Measurements from ENCODE around the gene HGF.
"Not testable (repeated sequence)": the region's sequence is repeated elsewhere in the genome, so short reads cannot be mapped to it uniquely, and the experiment has no call there.

The HGF gene

GRCh38 chr7:81769891-81770727, at the start of gene HGF:
Gene HGF (minus strand): TSS chr7:81770047. CDS start chr7:81769971, 76 bp downstream.
- peak in 1 of 2 donors; percentile 78 for DNase-seq

GRCh38 chr7:81816312-81816711, 46.5 kb upstream of the HGF start:
- no peak for DNase-seq

DNA sequence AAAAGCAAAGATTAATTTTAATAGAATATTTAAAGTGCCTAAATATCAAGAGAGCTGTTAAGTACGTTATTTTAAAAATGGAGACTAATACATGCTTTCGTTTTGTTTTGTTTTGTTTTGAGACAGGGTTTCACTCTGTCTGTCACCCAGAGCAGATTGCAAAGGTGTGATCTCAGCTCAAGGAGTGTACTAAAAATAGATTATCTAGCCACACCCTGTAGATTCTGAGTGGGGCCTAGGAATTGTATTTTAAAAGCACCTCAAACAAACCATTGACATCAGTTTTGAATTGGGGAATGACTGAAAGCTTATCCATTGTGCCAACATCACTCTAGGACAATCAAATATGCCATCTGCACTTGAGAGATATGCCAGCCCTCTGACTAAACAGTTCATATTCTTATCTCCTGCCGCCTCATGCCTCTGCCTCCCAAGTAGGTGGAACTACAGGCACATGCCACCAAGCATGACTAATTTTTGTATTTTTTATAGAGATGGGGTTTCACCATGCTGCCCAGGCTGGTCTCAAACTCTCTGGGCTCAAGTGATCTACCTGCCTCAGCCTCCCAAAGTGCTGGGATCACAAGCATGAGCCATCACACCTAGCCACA, 43.1 kb upstream of the HGF start:
- DNase-seq = not testable (repeated sequence)

- no peak for DNase-seq
These were observed 42.4 kb upstream of the HGF start for GRCh38 chr7:81811956-81812865.

DNA sequence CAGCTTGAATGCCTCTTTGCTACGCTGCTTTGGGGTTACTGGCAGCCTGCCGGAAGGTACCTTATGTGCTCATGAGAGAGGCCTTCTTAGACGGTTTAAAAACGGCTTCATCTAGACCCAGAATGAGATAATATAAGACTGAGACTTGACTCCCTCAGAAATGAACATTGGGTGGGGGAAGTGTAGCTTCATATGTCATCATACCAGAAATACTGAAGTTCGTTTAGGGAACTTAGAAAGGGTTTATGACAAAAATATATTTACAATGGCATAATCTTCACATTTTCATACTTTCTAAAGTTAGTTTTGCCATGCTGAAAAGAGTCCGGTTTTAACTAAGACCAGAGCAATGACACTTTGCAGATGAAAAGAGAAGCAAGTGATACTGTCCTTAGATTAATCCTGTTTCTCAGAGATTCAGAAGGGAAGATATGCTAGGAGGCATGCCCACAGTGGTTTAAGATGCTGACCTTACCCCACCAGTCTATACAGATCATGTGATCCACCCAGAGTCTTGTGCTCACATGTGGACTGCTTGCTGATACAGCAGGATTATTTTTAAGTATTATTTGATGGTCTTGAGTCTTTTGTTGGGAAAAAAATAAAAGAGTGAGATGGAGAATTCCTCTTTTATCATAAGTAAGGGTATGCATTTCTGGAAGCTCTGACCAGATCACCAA, 40.8 kb upstream of the HGF start:
- peak in 1 of 2 donors; percentile 37 for DNase-seq

DNA sequence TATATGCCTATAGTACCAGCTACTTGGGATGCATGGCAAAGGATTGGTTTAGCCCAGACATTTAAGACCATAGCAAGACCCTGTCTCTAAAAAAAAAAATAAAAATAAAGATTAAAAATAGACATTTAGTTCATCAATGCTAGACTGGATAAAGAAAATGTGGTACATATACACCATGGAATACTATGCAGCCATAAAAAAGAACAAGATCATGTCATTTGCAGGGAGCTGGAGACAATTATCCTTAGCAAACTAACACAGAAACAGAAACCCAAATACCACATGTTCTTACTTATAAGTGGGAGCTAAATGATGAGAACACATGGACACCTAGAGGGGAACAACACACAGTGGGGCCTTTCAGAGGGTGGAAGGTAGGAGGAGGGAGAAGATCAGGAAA, 38.5 kb upstream of the HGF start:
- not testable (repeated sequence) for DNase-seq

DNA sequence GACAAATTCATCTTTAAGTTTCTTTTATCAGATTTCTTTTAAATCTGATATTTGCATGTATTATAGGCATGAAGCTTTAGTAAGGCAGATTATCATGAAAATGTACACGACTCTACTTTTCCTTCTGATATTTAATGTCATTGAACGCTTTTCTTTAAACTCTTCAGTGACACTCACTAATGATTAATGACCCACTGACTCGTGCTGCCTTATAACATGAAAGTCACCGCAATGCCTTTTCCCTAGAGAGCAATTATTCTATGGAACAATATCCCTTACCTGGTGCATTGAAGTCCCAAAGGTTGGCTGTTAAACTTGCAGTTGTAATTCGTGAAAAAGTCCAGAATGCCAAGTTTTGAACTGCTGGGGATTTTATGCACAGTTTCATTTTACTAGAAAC, 33.4 kb upstream of the HGF start:
- no peak for DNase-seq

- DNase-seq = no peak
These were observed 32.4 kb upstream of the HGF start for GRCh38 chr7:81802251-81802650.

GRCh38 chr7:81801532-81801931, 31.7 kb upstream of the HGF start:
- no peak for DNase-seq

GRCh38 chr7:81791568-81792518, 22.0 kb upstream of the HGF start:
- DNase-seq = no peak

GRCh38 chr7:81790686-81791085, 20.8 kb upstream of the HGF start:
- DNase-seq = no peak

DNA sequence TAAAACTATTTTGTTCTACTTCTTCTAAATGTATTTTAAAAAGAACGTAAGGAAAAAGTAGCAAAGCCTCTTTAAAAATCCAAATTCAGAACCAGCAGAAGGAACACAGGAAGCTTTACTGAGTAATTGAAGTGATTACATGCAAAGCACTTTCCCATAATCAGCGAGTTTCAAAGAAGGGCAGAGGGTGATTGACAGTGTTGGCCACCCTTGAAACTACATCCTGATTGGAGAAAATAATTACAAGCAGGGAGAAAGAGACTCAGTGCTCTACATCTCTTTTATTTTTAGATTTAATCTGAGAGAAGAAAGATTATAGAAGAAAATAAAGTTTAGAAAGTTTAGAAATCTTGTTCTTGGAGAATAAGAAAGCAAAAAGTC, 20.3 kb upstream of the HGF start:
- no peak for DNase-seq

DNA sequence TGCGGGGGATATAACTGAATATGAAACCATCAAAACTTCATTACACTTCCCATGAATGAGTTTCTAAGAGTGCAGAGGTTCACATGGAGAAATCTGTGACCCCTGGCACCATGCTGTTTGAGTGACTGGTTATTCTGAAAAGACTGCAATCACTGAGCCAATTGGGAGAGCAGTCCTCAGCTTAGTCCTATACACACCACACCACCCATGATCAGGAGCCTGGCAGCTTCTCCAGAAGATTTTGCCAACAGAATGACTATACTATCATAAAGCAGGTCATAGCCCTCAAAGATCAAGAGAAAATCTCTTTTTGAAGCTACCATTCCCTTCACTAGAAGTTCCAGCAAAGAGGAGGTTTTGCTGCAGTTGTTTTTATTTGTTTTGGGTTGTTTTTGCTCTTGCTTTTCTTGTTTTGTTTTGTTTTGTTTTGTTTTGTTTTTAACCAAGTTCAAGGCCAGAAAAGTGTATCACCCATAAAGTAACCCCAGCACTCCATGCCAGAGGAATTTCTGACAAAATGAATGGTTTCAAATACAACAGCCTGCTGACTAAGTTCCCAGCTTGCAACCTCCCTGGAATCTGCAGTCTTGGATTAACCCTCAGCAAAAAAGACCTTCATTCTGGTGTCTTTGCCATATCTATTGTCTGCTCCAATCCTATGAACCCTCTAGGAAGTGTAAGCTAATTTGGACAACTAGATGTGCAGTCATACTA, 19.7 kb upstream of the HGF start:
- no peak for DNase-seq

DNA sequence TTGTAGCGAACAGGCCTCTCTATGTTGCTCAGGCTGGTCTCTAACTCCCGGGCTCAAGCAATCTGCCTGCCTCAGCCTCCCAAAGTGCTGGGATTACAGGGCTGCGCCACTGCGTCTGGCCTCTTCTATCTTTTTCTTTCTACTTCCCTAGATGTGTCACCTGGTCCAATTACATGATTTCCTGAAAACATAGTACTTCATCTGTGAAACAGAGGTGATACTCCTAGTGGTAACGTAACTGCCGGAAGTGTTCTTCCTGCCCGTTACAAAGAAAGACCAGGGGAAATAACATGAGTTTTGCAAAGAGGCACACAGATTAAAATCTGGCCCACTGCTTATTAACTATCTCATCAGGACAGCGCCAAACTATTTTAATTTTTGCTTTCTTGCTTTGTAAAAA, 18.4 kb upstream of the HGF start:
- DNase-seq = no peak

DNA sequence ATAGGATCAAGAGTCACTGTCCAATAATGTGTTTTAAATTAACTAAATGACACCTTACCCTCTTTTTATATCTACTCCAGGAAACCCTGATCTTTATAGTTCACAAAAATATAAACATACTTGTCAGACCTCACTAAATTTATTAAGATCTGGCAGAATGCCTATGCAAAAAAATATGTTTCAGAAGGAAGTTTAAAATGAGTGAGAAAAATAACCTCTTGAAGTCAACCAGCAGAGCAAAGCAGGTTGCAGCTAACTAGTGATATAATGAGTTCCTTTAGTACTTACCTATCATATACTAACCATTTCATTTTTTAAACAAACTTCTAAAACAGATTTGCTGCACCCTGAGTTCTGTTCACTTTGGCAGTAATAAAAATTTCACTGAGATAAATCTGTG, 14.0 kb upstream of the HGF start:
- DNase-seq = no peak

GRCh38 chr7:81780914-81781693, 11.3 kb upstream of the HGF start:
- no peak for DNase-seq

DNA sequence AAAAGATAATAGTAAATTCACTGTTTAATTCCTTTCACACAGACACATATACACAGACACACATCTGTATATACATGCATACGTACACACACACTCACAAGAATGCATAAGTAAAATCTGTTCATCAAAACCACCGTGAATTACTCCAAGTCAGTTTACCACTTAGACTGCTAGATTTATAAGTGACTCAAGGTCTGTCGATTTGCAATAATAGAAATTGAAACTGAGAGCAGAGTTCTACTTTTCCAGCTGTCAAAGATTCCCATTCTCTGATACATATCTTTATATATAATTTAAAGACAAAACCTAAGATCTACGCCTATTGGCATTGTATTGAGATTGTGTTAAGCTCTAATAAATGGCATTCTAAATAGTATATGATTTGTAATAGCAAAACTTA, 9.9 kb upstream of the HGF start:
- DNase-seq = no peak

GRCh38 chr7:81777697-81778096, 7.8 kb upstream of the HGF start:
- DNase-seq = no peak

DNA sequence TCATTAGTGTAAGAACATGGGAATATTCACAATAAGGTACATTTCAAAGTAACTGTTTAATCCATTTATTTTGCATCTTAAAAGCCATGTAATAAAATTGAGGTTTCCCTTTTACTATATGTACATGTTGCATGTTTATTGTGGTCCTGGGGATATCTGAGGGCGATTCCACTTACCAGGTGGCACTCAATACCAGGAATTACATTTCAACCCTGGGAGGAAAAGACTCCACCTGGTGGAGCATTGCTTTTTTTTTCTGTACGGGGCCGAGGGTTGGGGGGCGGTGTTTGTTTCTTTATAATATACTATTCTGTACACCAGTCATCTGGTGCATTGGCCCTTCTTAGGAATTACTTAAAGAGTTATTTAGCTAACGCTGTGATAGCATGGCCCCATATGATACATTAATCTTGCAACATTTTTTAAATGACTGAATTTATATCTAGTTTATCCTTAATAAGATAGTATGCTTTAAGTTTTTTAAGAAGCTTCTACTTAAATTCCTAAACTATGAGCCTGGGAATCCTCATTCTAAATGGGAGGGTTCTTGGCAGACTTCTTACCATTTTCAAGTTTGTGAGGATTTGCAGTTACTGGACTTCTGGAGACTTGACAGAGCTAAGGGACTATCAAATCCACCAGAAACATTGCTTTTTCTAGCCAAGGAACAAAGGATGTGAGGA, 7.2 kb upstream of the HGF start:
- no peak for DNase-seq

- DNase-seq = no peak
These were observed 6.3 kb upstream of the HGF start for GRCh38 chr7:81776161-81776560.
